Suprapubic skin (tissue), 4 donors: ENCODE data around the gene GCC1. TPM values are rescaled to one million over a fixed set of nuclear protein-coding genes. Genes with fewer than 3 reads are reported as not detected.
"Not testable (repeated sequence)": the region's sequence is repeated elsewhere in the genome, so short reads cannot be mapped to it uniquely, and the experiment has no call there.

ENCODE experiments used
- DNase-seq, 2 donors: peaks; one replicate each; pipeline ENCODE4 v3.0.0-alpha.2; 2019; ENCODE audit warnings: low spot score in 2 of 2
- H3K27ac ChIP-seq: fragments of 200-600 bp; sonication (generic); one replicate; pipeline ENCODE4 v1.5.1; 2019
- H3K27me3 ChIP-seq: fragments of 200-600 bp; sonication (generic); one replicate; pipeline ENCODE4 v1.5.1; 2019
- H3K36me3 ChIP-seq: fragments of 200-600 bp; sonication (generic); one replicate; pipeline ENCODE4 v1.5.1; 2019
- H3K4me1 ChIP-seq: fragments of 200-600 bp; sonication (generic); one replicate; pipeline ENCODE4 v1.5.1; 2019
- H3K4me3 ChIP-seq: fragments of 200-600 bp; sonication (generic); one replicate; pipeline ENCODE4 v1.5.1; 2019; ENCODE audit warnings: mild to moderate bottlenecking
- H3K9me3 ChIP-seq: fragments of 200-600 bp; sonication (generic); one replicate; pipeline ENCODE4 v1.5.1; 2019
- EP300 ChIP-seq: sonication (generic); formaldehyde crosslinking; IDR thresholded peaks from one replicate; pipeline ENCODE4 v1.6.1; 2017; ENCODE audit warnings: antibody characterized with exemption
- POLR2A ChIP-seq, 2 donors: fragments of 450-650 bp; IDR thresholded peaks; one replicate each; pipeline ENCODE4 v1.6.1; 2017; ENCODE audit warnings: antibody characterized with exemption in 2 of 2, mild to moderate bottlenecking in 2 of 2, moderate library complexity in 2 of 2
- POLR2AphosphoS5 ChIP-seq, 3 donors: sonication (generic); formaldehyde crosslinking; IDR thresholded peaks; one replicate each; pipeline ENCODE4 v1.6.1; 2017; ENCODE audit warnings: antibody characterized with exemption in 3 of 3
- WGBS: methylation state at CpG from one replicate; pipeline ENCODE4 v1.1.5; 2018; 5-methylcytosine and 5-hydroxymethylcytosine counted together
- total RNA-seq, 4 donors: library from RNA; depleted of rRNA; stranded (reverse); fragments of >200 nt; gene quantifications; one replicate each; pipeline ENCODE4 v1.1.0, GENCODE V29; 2016
- TF ChIP-seq, protein P1 (sequence below), 2 donors: fragments of 200-600 bp in 1 of 2; fragments of 450-650 bp in 1 of 2; sonication (generic) in 1 of 2; IDR thresholded peaks; one replicate each; pipeline ENCODE4 v1.5.1; 2016 to 2019; ENCODE audit warnings: antibody characterized with exemption in 2 of 2, mild to moderate bottlenecking in 1 of 2, moderate library complexity in 1 of 2

Gene GCC1
- total RNA-seq, 4 donors from 2014 or later = 17.8 to 27.7 (median 20.5) TPM

DNA sequence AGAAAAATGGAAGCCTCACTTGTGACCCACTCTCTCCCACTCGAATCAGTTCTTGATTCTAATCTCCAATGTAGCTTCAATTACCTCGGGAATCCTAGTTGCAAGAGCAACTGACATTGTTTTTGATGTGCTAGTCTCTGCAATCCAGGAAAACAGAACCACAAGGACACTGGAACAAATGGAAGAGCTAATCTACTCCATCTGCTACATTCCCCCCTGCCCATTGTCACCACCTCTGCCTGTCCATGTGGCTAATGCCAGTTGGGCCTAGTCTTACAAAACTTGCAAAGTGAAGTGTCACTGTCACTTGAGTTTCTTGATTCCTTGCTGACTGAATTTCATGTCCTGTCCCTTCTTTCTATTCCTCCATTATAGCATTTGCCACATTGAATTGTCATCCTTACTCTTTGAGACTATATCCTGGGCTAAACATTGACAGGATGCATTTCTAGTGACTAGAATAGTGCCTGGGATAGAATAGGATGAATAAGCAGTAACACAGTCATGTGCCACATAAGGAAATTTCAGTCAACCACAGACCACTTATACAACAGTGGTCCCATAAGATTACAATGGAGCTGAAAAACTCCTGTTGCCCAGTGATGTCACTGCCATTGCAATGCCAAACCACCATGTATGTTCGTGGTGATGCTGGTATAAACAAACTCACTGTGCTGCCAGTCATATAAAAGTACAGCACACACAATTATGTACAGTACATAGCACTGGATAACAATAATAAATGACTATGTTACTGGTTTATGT, 13.5 kb downstream of the GCC1 start:
- 70% methylated on average over 3 of the region's 3 CpGs for WGBS
- DNase-seq = no peak
- Histone ChIP-seq H3K4me3 (no peak overlapping the region), H3K27me3 (no peaks in the 10 kb centered on the region), H3K9me3 (no peaks in the 10 kb centered on the region), H3K4me1 (no peaks in the 10 kb centered on the region), H3K27ac (no peak overlapping the region), H3K36me3 (no peaks in the 10 kb centered on the region)
- TF ChIP-seq POLR2A (IDR thresholded peaks at IDR 0.05) = no peak
- no peak for TF ChIP-seq EP300
- TF ChIP-seq, protein P1, sequence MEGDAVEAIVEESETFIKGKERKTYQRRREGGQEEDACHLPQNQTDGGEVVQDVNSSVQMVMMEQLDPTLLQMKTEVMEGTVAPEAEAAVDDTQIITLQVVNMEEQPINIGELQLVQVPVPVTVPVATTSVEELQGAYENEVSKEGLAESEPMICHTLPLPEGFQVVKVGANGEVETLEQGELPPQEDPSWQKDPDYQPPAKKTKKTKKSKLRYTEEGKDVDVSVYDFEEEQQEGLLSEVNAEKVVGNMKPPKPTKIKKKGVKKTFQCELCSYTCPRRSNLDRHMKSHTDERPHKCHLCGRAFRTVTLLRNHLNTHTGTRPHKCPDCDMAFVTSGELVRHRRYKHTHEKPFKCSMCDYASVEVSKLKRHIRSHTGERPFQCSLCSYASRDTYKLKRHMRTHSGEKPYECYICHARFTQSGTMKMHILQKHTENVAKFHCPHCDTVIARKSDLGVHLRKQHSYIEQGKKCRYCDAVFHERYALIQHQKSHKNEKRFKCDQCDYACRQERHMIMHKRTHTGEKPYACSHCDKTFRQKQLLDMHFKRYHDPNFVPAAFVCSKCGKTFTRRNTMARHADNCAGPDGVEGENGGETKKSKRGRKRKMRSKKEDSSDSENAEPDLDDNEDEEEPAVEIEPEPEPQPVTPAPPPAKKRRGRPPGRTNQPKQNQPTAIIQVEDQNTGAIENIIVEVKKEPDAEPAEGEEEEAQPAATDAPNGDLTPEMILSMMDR (IDR thresholded peaks at IDR 0.05) = no peak
- no peak for TF ChIP-seq POLR2AphosphoS5 (IDR thresholded peaks at IDR 0.05)

DNA sequence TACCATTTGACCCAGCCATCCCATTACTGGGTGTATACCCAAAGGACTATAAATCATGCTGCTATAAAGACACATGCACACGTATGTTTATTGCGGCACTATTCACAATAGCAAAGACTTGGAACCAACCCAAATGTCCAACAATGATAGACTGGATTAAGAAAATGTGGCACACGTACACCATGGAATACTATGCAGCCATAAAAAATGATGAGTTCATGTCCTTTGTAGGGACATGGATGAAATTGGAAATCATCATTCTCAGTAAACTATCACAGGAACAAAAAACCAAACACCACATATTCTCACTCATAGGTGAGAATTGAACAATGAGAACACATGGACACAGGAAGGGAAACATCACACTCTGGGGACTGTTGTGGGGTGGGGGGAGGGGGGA, 17.4 kb downstream of the GCC1 start:
- not testable (repeated sequence) for DNase-seq
- 100% methylated on average over 1 of the region's 3 CpGs for WGBS

DNA sequence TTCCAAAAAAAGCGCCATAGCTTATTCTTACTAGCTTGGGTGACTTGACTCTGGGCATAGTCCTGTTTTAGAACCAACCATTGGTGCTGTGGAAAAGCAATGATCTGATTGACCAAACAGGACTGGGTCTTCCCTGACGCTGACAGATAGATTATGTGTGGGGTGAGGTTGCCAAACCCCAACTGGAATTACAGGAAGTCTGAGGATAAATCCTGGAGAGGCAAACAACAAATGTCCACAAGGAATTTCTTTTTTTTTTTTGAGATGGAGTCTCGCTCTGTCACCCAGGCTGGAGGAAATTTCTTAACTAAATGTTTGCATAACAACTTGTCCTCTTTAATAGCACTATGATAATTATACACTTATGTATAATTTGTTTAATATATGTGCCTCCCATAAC, 19.2 kb downstream of the GCC1 start:
- Histone ChIP-seq H3K4me1 (no peaks in the 10 kb centered on the region), H3K4me3 (no peak overlapping the region), H3K9me3 (no peaks in the 10 kb centered on the region), H3K27ac (no peak overlapping the region), H3K36me3 (no peaks in the 10 kb centered on the region), H3K27me3 (no peaks in the 10 kb centered on the region)
- 76% methylated on average over 3 of the region's 3 CpGs for WGBS
- no peak for DNase-seq
- TF ChIP-seq EP300 (no peak), POLR2A (IDR thresholded peaks at IDR 0.05) (no peak), POLR2AphosphoS5 (IDR thresholded peaks at IDR 0.05) (no peak)
- TF ChIP-seq, protein P1 (IDR thresholded peaks at IDR 0.05) = no peak

More for the DNA sequence above, 17.4 kb downstream of the GCC1 start:
- H3K4me1 ChIP-seq, H3K27ac ChIP-seq, H3K9me3 ChIP-seq, H3K4me3 ChIP-seq, H3K27me3 ChIP-seq, H3K36me3 ChIP-seq: not testable (repeated sequence)

DNA sequence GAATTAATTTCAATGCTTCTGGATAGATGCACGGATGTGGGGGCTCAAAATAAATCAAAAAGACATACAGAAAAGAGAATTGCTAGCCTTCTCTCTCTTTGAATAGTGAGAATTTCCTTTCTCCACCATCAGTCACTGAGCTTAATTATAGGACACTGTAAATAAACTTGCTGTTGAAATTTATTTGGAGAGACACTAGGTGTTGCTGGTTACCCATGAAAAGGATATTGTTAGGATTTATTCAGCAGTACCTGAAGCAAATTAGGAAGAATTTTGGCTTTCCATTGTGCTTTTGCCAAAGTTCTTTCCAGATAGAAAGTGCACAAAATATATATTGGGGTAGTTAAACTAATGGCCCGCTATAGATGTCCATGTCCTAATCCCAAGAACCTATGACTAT, 27.6 kb downstream of the GCC1 start:
- no peak for DNase-seq
- TF ChIP-seq POLR2AphosphoS5 (IDR thresholded peaks at IDR 0.05) = no peak
- no peak for TF ChIP-seq POLR2A (IDR thresholded peaks at IDR 0.05)
- no peak for TF ChIP-seq EP300
- TF ChIP-seq, protein P1 (IDR thresholded peaks at IDR 0.05) = no peak
- WGBS = 77% methylated on average over 2 of the region's 2 CpGs
- H3K4me1 ChIP-seq = no peaks in the 10 kb centered on the region
- no peaks in the 10 kb centered on the region for H3K9me3 ChIP-seq
- no peak overlapping the region for H3K4me3 ChIP-seq
- no peaks in the 10 kb centered on the region for H3K27me3 ChIP-seq
- H3K27ac ChIP-seq = no peak overlapping the region
- H3K36me3 ChIP-seq = no peaks in the 10 kb centered on the region

DNA sequence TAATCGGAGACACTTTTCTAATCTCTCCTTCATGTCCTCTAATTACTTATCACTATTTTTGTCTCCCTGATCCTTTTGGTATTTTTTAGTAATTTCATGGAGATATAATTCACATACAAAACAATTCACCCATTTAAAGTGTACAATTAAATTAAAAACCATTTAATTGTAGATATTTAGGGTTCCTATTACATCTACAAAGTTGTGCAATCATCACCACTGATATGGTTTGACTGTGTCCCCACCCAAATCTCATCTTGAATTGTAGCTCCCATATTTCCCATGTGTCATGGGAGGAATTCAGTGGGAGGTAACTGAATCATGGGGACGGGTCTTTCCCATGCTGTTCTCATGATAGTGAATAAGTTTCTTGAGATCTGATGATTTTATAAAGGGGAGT, 29.0 kb downstream of the GCC1 start:
- no peaks in the 10 kb centered on the region for H3K4me1 ChIP-seq
- TF ChIP-seq EP300 (no peak), POLR2A (IDR thresholded peaks at IDR 0.05) (no peak), POLR2AphosphoS5 (IDR thresholded peaks at IDR 0.05) (no peak)
- TF ChIP-seq, protein P1 (IDR thresholded peaks at IDR 0.05) = no peak
- H3K27ac ChIP-seq = no peak overlapping the region
- no peaks in the 10 kb centered on the region for H3K9me3 ChIP-seq
- H3K36me3 ChIP-seq = no peaks in the 10 kb centered on the region
- 91% methylated on average over 2 of the region's 2 CpGs for WGBS
- no peak overlapping the region for H3K4me3 ChIP-seq
- H3K27me3 ChIP-seq = no peaks in the 10 kb centered on the region
- no peak for DNase-seq

DNA sequence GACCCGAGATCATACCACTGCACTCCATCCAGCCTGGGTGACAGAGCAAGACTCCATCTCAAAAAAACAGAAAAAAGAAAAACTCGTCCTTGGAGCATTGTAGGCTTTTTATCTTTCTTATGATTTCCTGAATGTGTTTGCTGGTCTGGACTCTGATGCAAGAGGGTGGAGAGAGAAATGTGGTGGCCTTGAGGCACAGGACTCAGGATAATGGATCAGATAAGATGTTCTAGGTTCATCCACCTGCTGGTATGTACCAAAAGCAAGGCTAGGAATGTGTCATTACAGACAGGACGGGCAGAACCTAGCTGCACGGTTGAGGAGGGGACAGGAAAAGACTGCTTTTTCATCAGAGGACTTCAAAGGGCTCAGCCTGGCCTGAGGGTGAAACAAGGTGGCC, 33.5 kb downstream of the GCC1 start:
- no peak for DNase-seq
- Histone ChIP-seq H3K4me1 (no peaks in the 10 kb centered on the region), H3K27ac (no peak overlapping the region), H3K9me3 (no peaks in the 10 kb centered on the region), H3K27me3 (no peaks in the 10 kb centered on the region), H3K4me3 (no peak overlapping the region), H3K36me3 (no peaks in the 10 kb centered on the region)
- 78% methylated on average over 4 of the region's 4 CpGs for WGBS
- no peak for TF ChIP-seq EP300
- TF ChIP-seq, protein P1 (IDR thresholded peaks at IDR 0.05) = no peak
- no peak for TF ChIP-seq POLR2A (IDR thresholded peaks at IDR 0.05)
- TF ChIP-seq POLR2AphosphoS5 (IDR thresholded peaks at IDR 0.05) = no peak
